VCaP (cell line): ENCODE data around the gene IRF2.
A peak's percentile ranks its signal among the peaks of the same experiment; 100 is the strongest.

Experiments
- H3K27ac ChIP-seq: fragments of 450-650 bp; 2 replicates; pipeline ENCODE4 v1.5.1; 2017
- CTCF ChIP-seq: fragments of 450-650 bp; conservative IDR thresholded peaks from 2 replicates; pipeline ENCODE4 v1.5.1; 2017; ENCODE audit warnings: mild to moderate bottlenecking, moderate library complexity

IRF2 gene

DNA sequence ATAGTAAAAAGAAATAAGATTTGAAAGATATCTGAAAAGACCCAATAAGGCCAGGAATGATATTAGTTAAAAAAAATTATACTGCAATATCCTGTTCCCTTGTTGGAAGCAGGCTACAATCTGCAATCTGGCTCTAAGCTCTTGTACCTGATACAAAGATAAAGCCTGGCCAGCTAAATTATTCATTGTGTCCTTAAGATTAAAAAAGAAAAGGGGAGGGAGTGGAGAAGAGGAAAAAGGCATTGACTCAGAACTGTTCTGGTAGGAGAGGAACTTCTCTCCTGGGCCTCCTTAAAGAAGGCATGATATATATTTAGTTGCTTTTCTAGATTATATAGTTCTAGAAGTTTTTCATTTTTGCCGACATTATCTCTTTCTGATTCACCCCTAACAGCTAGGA, 46.7 kb downstream of the IRF2 start:
- TF ChIP-seq CTCF: no peak
- H3K27ac ChIP-seq: peak overlapping the region; percentile 27

GRCh38 chr4:184427093-184427492, 47.3 kb downstream of the IRF2 start:
- peak overlapping the region; percentile 27 for H3K27ac ChIP-seq
- TF ChIP-seq CTCF: no peak

GRCh38 chr4:184424993-184425758, 49.2 kb downstream of the IRF2 start:
- H3K27ac ChIP-seq: peak overlapping the region; percentile 68
- TF ChIP-seq CTCF: no peak

DNA sequence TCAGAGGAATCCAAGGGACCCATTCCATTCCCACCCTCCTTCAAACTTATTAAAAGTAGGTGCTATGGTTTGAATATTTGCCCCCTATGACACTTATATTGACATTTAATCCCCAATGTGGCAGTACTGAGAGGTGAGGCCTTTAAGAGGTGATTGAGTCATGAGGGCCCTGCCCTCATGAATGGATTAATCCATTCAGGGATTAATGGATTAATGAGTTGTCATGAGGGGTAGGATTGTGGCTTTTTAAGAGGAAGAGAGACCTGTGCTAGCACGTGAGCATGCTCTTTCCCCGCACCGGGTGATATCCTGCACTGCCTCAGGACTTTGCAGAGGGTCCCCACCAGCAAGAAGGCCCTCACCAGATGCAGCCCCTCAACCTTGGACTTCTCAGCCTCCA, 50.1 kb downstream of the IRF2 start:
- TF ChIP-seq CTCF: no peak
- H3K27ac ChIP-seq: peak overlapping the region; percentile 68

GRCh38 chr4:184423003-184423686, 51.2 kb downstream of the IRF2 start:
- TF ChIP-seq CTCF: no peak
- H3K27ac ChIP-seq: no peak overlapping the region; the same call in 1 of the 2 replicates

GRCh38 chr4:184422378-184422777, 52.0 kb downstream of the IRF2 start:
- no peak overlapping the region for H3K27ac ChIP-seq
- no peak for TF ChIP-seq CTCF

- no peak overlapping the region for H3K27ac ChIP-seq
- TF ChIP-seq CTCF: no peak
Measured at GRCh38 chr4:184421533-184422155, 52.7 kb downstream of the IRF2 start.
